C4-2B (cell line): ENCODE results near the gene ATXN1.

ENCODE experiments used
- CTCF ChIP-seq: fragments of 450-650 bp; conservative IDR thresholded peaks from 2 replicates; pipeline ENCODE4 v1.5.1; 2017; ENCODE audit warnings: mild to moderate bottlenecking
- ZFX ChIP-seq: fragments of 450-650 bp; IDR thresholded peaks from 2 replicates; pipeline ENCODE4 v1.6.1; 2017

DNA sequence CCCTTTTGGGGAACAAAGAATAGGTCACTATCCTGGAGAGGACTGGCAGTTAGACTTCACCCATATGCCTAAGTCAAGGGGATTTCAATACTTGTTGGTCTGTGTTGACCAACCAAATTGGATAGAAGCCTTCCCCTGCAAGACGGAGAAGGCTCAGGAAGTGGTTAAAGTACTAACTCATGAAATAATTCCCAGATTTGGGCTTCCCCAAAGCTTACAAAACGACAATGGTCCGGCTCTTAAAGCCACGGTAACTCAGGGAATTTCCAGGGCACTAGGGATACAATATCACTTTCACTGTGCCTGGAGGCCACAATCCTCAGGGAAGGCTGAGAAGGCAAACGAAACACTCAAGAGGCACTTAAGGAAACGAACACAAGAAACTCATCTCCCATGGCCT lies 299.8 kb downstream of the ATXN1 start:
- TF ChIP-seq CTCF (no peak), ZFX (no peak)
